LNCAP (cell line): Measurements from ENCODE around the gene HOXA6.
A peak's percentile ranks its signal among the peaks of the same experiment; 100 is the strongest.

Source experiments
- CTCF ChIP-seq: fragments of 450-650 bp; IDR thresholded peaks from 2 replicates; pipeline ENCODE4 v1.5.1; 2017; ENCODE audit warnings: mild to moderate bottlenecking

Gene HOXA6

DNA sequence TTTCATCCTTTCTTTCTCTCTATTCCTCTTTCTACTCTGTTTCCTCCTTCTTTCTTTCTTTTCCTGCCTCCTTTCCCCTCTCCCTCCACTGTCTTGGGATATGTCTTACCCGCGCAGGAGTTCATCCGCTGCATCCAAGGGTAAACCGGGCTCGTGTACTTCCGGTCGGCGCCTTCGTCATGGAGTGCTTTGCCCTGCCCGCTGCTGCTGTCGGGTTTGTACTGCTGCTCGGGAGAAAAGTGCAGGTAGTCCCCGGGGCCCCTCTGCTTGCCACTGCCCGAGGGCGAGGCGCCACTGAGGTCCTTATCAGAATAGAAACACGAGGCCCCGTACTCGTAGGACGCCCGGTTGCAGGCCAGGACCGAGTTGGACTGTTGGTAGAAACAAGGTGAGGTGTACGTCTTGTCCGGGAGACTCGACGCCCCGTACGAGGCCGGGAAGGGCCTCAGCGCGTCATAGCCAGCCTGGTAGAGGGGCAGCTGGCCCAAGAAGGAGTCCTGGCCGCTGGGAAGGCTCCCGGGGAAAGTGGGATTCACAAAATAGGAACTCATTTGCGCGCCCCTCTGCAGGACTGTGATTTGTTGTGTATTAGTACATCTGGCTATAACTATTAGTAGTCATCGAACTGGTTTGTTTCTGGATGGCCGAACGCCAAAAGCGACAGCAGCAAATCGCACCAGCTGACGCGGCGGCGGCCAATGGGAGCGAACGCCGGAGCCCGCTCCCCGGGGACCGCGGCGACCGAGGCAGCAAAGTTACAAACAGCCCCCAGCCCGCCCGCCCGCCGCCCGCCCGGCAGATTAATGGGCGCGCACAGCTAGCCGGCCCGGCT, at the start of gene HOXA6:
Gene HOXA6, minus strand, starts transcription at position 576 of the 832 bp plus-strand sequence. Its CDS starts 25 bp downstream, at position 551.
- no peak for TF ChIP-seq CTCF

DNA sequence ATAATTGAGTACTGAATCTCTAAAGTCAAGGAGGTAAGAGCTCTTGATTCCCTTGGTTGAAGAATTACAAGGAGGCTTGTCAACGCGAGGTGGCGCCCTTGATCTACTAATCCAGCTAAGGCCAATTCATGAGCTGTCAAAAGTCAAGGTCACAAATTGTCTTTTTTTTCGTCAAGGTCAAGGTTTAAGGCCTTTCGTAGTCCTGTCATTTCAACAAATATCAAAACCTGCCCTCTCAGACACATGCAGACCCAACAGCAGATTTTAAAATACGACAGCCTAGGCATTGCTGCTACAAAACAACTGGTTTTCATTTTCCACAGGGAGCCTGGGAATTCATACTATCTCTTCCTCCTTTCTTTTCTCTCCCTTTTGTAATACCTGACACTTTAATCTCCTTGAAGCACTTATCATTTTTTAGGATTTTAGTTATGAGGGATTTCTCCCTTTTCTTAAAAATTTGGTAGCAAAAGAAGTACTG, 48.8 kb upstream of the HOXA6 start:
- TF ChIP-seq CTCF = peak; percentile 83

DNA sequence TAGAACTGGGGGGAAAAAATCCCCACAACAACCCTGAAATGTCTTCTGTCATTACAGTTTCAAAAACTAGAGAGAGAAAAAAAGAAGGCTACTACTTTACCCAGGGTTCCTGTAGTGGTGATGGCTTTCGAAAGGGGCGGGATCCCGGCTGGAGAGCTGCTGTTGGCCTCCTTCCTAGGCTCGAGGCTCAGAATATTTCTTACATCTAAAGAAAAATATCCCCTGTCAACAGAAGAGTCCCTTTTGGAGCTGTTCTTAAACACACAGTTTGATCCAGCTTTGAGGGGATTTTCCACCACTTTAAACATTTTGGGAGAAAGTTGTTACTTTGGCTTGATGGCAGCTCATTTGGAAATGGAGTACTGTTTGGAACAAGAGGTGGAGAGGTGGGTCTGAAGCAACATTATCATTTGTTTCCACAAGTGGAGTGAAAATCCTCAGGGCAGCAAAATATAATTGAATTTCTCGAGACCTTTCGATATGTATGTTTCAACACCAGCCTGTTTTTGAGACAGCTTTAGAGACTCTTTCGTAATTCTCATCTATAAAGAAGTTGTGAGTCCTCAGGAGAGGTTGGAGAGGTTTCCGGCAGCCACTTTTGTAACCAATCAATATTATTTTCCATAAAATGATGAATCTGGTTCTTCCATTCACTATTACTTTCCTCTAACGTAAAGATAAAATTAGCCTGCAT, 47.3 kb upstream of the HOXA6 start:
- TF ChIP-seq CTCF = no peak

GRCh38 chr7:27194002-27194352, 46.4 kb upstream of the HOXA6 start:
- no peak for TF ChIP-seq CTCF

- TF ChIP-seq CTCF = no peak
Measured at GRCh38 chr7:27193335-27194001, 45.9 kb upstream of the HOXA6 start.

DNA sequence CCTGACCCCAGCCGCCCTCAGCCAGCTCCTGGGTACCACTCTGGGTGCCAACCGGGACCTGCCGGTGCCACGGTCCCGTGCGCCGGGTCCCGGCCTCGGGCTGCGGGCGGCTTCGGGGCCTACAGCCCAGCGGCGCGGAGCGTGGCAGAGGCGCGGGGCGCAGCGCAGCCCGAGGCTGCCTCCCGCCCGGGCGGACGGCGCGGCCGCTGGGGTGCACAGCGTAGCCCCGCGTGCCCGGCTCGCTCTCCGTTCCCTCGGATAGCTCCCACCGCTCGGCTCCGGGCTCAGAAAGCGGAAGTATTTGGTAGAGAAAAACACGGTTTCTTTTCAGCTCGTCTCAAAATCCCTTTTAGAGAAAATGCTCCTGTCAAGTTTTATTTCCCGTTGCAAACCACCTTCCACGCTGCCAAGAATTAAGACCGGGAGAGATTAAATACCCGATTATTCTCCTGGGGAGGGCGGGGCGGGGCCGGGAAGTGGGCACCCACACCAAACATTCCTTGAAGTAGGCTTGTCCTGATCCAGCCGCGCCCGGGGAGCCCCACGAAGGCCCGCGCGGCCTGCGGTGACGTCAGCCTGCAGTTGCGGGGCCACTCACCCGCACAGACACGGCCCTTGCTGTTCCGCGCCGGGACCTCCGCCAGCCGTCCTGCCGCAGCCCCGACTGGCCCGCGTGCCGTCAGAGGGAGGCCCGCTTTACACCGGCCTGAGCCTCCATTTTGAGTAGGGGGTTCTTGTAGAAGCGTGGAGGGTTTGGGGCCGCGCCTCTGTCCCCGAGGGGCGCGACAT, 45.2 kb upstream of the HOXA6 start:
- TF ChIP-seq CTCF = no peak
